ENCODE data around the gene GGT7. TPM values are rescaled to one million over a fixed set of nuclear protein-coding genes. Genes with fewer than 3 reads are reported as not detected.

GGT7 gene
- polyA plus RNA-seq, 1 donor from 2014 or later: 42.9 TPM

GRCh38 chr20:34894723-34895122, 22.1 kb upstream of the GGT7 start:
- Histone ChIP-seq H3K9me2 (ENCODE audit: insufficient read depth, low read length) (no peaks in the 10 kb centered on the region), H3K4me3 (ENCODE audit: low read length) (no peak overlapping the region), H3K36me3 (ENCODE audit: insufficient read depth, low read length) (no peaks in the 10 kb centered on the region), H3K4me2 (ENCODE audit: low read length) (no peak overlapping the region), H3K27ac (ENCODE audit: low read length) (no peak overlapping the region), H2AFZ (ENCODE audit: low read depth, low read length) (no peak overlapping the region), H3K9ac (ENCODE audit: low read length) (no peak overlapping the region), H4K20me1 (ENCODE audit: insufficient read depth) (no peaks in the 10 kb centered on the region), H3K27me3 (ENCODE audit: insufficient read depth, low read depth, low read length) (no peaks in the 10 kb centered on the region), H3K9me3 (ENCODE audit: low read length) (no peaks in the 10 kb centered on the region), H3K79me2 (replicated peaks; ENCODE audit: insufficient read depth, low read length) (no peaks in the 10 kb centered on the region), H3F3A (ENCODE audit: insufficient read depth, low read length, poor library complexity, severe bottlenecking) (no peaks in the 10 kb centered on the region)
- TF ChIP-seq EZH2 (IDR thresholded peaks at IDR 0.05; ENCODE audit: borderline replicate concordance, insufficient read depth, low read length, poor library complexity, severe bottlenecking): no peak
- TF ChIP-seq SMC3 (conservative IDR thresholded peaks at IDR 0.05; ENCODE audit: poor library complexity): no peak
- no peak for TF ChIP-seq POLR2AphosphoS5 (IDR thresholded peaks at IDR 0.05)
- no peak for TF ChIP-seq MXI1 (conservative IDR thresholded peaks at IDR 0.05; ENCODE audit: poor library complexity, severe bottlenecking)
- TF ChIP-seq CTCF (IDR thresholded peaks at IDR 0.05; ENCODE audit: poor library complexity, severe bottlenecking): no peak
- no peak for TF ChIP-seq EP300 (conservative IDR thresholded peaks at IDR 0.05; ENCODE audit: poor library complexity, severe bottlenecking)
- no peak for TF ChIP-seq RAD21 (conservative IDR thresholded peaks at IDR 0.05)

DNA sequence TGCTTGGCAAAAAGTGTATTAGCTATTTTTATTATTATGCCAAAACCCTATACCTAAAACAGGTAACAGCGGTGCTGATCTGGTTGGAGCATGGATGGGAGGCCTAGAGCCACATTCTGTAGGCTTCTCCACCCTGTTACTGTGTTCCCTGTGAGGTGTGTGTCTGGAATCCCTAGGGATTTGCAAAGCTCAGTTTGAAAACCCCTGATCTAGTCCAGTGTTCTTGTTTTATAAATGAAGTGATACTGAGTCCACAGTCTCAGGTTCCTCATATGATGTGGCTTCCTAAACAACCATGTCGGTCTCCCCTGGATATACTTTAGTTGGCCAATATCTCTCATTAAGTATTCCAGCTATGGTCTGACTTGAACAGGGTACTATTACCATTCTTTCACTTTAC, 20.0 kb upstream of the GGT7 start:
- no peak overlapping the region for H3K4me3 ChIP-seq (ENCODE audit: low read length)
- no peaks in the 10 kb centered on the region for H3K9me3 ChIP-seq (ENCODE audit: low read length)
- TF ChIP-seq EP300 (conservative IDR thresholded peaks at IDR 0.05; ENCODE audit: poor library complexity, severe bottlenecking) (no peak), SMC3 (conservative IDR thresholded peaks at IDR 0.05; ENCODE audit: poor library complexity) (no peak), POLR2AphosphoS5 (IDR thresholded peaks at IDR 0.05) (no peak), REST (IDR thresholded peaks at IDR 0.05; ENCODE audit: borderline replicate concordance) (no peak)
- H3K36me3 ChIP-seq (ENCODE audit: insufficient read depth, low read length): no peaks in the 10 kb centered on the region
- no peak overlapping the region for H3K27ac ChIP-seq (ENCODE audit: low read length)
- H2AFZ ChIP-seq (ENCODE audit: low read depth, low read length): no peak overlapping the region
- no peaks in the 10 kb centered on the region for H3K9me2 ChIP-seq (ENCODE audit: insufficient read depth, low read length)
- H3K4me2 ChIP-seq (ENCODE audit: low read length): no peak overlapping the region
- H4K20me1 ChIP-seq (ENCODE audit: insufficient read depth): no peaks in the 10 kb centered on the region
- H3K79me2 ChIP-seq (replicated peaks; ENCODE audit: insufficient read depth, low read length): no peaks in the 10 kb centered on the region
- no peaks in the 10 kb centered on the region for H3K27me3 ChIP-seq (ENCODE audit: insufficient read depth, low read depth, low read length)
- no peaks in the 10 kb centered on the region for H3F3A ChIP-seq (ENCODE audit: insufficient read depth, low read length, poor library complexity, severe bottlenecking)
- no peak overlapping the region for H3K9ac ChIP-seq (ENCODE audit: low read length)
